ENCODE measurements around the gene KMO. TPM values are rescaled to one million over a fixed set of nuclear protein-coding genes. Genes with fewer than 3 reads are reported as not detected.

Gene KMO
- total RNA-seq, 1 donor from 2014 or later: not detected

GRCh38 chr1:241645199-241645598 lies 113.0 kb downstream of the KMO start:
- DNase-seq (ENCODE audit: low spot score in 2 of 2): no peak
- Histone ChIP-seq H3K4me3 (no peak overlapping the region), H3K4me1 (no peaks in the 10 kb centered on the region), H3K27me3 (no peaks in the 10 kb centered on the region), H3K27ac (peak overlapping the region; percentile 14 to 39), H3K9me3 (no peaks in the 10 kb centered on the region), H3K36me3 (no peaks in the 10 kb centered on the region)
- TF ChIP-seq CTCF (IDR thresholded peaks at IDR 0.05): no peak
- intact Hi-C loops (cut with DNase I): no loop called here

Other genes starting within 250 kb of the KMO start
- not detected for gene RGS7, start 175.2 kb upstream of the KMO start, total RNA-seq
- gene FH, start 12.6 kb upstream of the KMO start, total RNA-seq: 29.9 TPM
- gene CHML, start 108.0 kb downstream of the KMO start, total RNA-seq: 1.2 TPM
- gene OPN3, start 108.0 kb downstream of the KMO start, total RNA-seq: 9.0 TPM
- gene WDR64, start 119.9 kb downstream of the KMO start, total RNA-seq: not detected